Trophoblast cell (in vitro differentiated cells and primary cell): ENCODE results near the gene BCAT1.

ENCODE experiments used
- DNase-seq, 2 donors: peaks; one replicate each; pipeline ENCODE4 v3.0.0-alpha.2; 2016
- H2AFZ ChIP-seq: 2 replicates; pipeline ENCODE4 v1.6.1; 2013; ENCODE audit warnings: low read length, moderate library complexity, mild to moderate bottlenecking; ENCODE audit not compliant: insufficient read depth, poor library complexity
- H2AK5ac ChIP-seq: 2 replicates; pipeline ENCODE4 v1.6.1; 2013; ENCODE audit warnings: mild to moderate bottlenecking, low read length
- H2BK120ac ChIP-seq: 2 replicates; pipeline ENCODE4 v1.6.1; 2013; ENCODE audit warnings: low read length, mild to moderate bottlenecking, moderate library complexity; ENCODE audit not compliant: insufficient read depth, poor library complexity
- H2BK12ac ChIP-seq: 2 replicates; pipeline ENCODE4 v1.6.1; 2013; ENCODE audit warnings: mild to moderate bottlenecking, low read length, moderate library complexity
- H2BK5ac ChIP-seq: 2 replicates; pipeline ENCODE4 v1.6.1; 2013; ENCODE audit warnings: low read length, low read depth, moderate library complexity, mild to moderate bottlenecking; ENCODE audit not compliant: poor library complexity
- H3K14ac ChIP-seq: 2 replicates; pipeline ENCODE4 v1.6.1; 2013; ENCODE audit warnings: mild to moderate bottlenecking, low read length
- H3K18ac ChIP-seq: 2 replicates; pipeline ENCODE4 v1.6.1; 2013; ENCODE audit warnings: mild to moderate bottlenecking, low read length
- H3K23ac ChIP-seq: 2 replicates; pipeline ENCODE4 v1.6.1; 2013; ENCODE audit warnings: low read length
- H3K27ac ChIP-seq: 2 replicates; pipeline ENCODE4 v1.5.1; 2013; ENCODE audit warnings: low read depth, mild to moderate bottlenecking, inconsistent platforms, low read length, moderate library complexity
- H3K27me3 ChIP-seq: 2 replicates; pipeline ENCODE4 v1.6.1; 2013; ENCODE audit warnings: inconsistent platforms, mild to moderate bottlenecking, low read length, moderate library complexity; ENCODE audit not compliant: insufficient read depth
- H3K36me3 ChIP-seq, 2 experiments: 1 replicate in 1 of 2; 2 replicates in 1 of 2; pipeline ENCODE4 v1.6.1; 2013; ENCODE audit warnings: low read length in 2 of 2, mild to moderate bottlenecking in 2 of 2, moderate library complexity in 1 of 2; ENCODE audit not compliant: insufficient read depth in 2 of 2, control insufficient read depth in 1 of 2
- H3K4ac ChIP-seq: 2 replicates; pipeline ENCODE4 v1.6.1; 2013; ENCODE audit warnings: low read depth, mild to moderate bottlenecking, low read length, moderate library complexity
- H3K4me1 ChIP-seq, 2 experiments: 1 replicate in 1 of 2; 2 replicates in 1 of 2; pipeline ENCODE4 v1.6.1; 2013; ENCODE audit warnings: low read length in 2 of 2, mild to moderate bottlenecking in 2 of 2, moderate library complexity in 1 of 2; ENCODE audit not compliant: insufficient read depth in 2 of 2, control insufficient read depth in 1 of 2
- H3K4me2 ChIP-seq: 2 replicates; pipeline ENCODE4 v1.6.1; 2013; ENCODE audit warnings: inconsistent platforms, mild to moderate bottlenecking, low read length, moderate library complexity
- H3K4me3 ChIP-seq: 2 replicates; pipeline ENCODE4 v1.5.1; 2013; ENCODE audit warnings: mild to moderate bottlenecking, low read depth, low read length, inconsistent platforms
- H3K79me1 ChIP-seq: one replicate; pipeline ENCODE4 v1.6.1; 2013; ENCODE audit warnings: low read length
- H3K79me2 ChIP-seq: 2 replicates; pipeline ENCODE4 v1.6.1; 2013; ENCODE audit warnings: low read length, mild to moderate bottlenecking; ENCODE audit not compliant: control insufficient read depth, insufficient read depth, poor library complexity
- H3K9ac ChIP-seq: 2 replicates; pipeline ENCODE4 v1.6.1; 2013; ENCODE audit warnings: mild to moderate bottlenecking, low read length
- H3K9me3 ChIP-seq: 2 replicates; pipeline ENCODE4 v1.6.1; 2013; ENCODE audit warnings: low read depth, mild to moderate bottlenecking, control low read depth, inconsistent platforms, low read length; ENCODE audit not compliant: insufficient read depth
- H4K12ac ChIP-seq: 2 replicates; pipeline ENCODE4 v1.6.1; 2013; ENCODE audit warnings: low read depth, mild to moderate bottlenecking, low read length, moderate library complexity
- H4K8ac ChIP-seq: 2 replicates; pipeline ENCODE4 v1.6.1; 2013; ENCODE audit warnings: low read depth, mild to moderate bottlenecking, low read length, moderate library complexity
- H4K91ac ChIP-seq: one replicate; pipeline ENCODE4 v1.6.1; 2013; ENCODE audit warnings: low read depth, mild to moderate bottlenecking, low read length, moderate library complexity
- WGBS: extraction: QIAGEN DNeasy Blood & Tissue Kit; methylation state at CpG from one replicate; pipeline ENCODE4 v1.1.7; 2013; ENCODE audit warnings: missing lambda C conversion rate; ENCODE audit not compliant: insufficient read length, insufficient coverage; ENCODE audit errors: extremely low coverage; 5-methylcytosine and 5-hydroxymethylcytosine counted together

Gene BCAT1

DNA sequence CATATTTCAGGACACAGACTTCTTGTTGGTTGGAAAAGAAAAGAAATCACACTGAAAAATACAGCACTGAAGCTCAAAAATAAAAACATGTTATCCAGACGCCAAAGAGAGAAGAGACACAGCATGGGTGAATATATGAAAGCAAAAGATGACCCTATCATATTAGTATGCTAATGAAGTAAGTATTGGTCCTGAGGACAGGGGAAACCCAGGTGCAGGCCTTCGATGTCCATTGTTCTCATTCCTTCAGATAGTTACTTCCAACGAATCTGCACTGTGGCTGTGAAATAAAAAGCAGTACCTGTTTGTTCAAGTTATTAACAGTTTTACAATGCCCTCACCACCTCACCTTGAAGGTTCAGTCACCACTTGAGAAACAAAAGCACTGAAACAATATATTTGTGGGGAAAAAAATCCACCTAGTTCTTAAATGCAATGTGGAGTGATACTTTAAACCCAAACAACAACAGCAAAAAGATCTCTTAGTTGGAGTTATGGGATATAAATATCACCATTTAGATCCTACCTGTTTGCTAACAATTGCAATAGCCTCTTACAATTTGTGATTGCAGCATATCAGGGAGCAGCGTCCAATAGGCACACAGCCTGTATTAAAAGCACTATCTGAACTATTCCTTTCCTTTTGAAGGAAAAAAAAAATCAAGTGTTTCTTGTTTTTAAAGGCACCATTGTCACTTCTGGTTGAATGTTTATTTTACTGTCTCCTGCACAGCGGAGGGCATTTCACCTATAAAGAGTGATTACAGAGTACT is 188.1 kb downstream of the BCAT1 start:
- Histone ChIP-seq H3K4me2 (no peak overlapping the region), H2BK5ac (no peak overlapping the region), H2BK12ac (no peak overlapping the region), H3K9ac (no peak overlapping the region), H3K27me3 (no peaks in the 10 kb centered on the region), H3K36me3 (no peaks in the 10 kb centered on the region), H4K12ac (no peak overlapping the region), H3K79me2 (no peaks in the 10 kb centered on the region), H3K9me3 (no peaks in the 10 kb centered on the region), H3K23ac (no peak overlapping the region), H3K18ac (no peak overlapping the region), H3K79me1 (no peaks in the 10 kb centered on the region), H2AFZ (no peak overlapping the region), H4K91ac (no peak overlapping the region), H3K14ac (no peak overlapping the region), H3K4ac (no peak overlapping the region), H4K8ac (no peak overlapping the region), H3K27ac (no peak overlapping the region), H2BK120ac (no peak overlapping the region), H2AK5ac (no peak overlapping the region), H3K4me1 (no peaks in the 10 kb centered on the region), H3K4me3 (no peak overlapping the region)
- no CpG with 5 or more reads among the region's 5 CpGs for WGBS
- no peak for DNase-seq

DNA sequence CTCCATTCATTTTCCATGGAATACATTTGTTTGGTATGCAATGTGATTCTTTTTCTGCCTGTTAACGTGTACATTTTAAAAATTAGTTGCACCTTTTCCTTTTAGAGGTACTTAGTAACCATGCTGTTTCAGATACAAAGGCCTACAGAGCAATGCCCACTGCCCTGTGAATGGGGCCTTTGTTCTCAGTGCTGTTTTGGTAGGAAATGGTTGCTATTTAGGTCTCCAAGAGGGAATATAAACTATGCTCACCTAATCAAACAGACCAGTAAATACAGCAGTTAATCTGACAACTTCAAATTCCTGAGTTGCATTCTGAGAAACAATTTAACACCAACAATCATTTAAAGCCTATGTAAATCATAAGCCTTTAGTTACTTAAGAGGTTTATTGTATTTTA is 188.7 kb downstream of the BCAT1 start:
- Histone ChIP-seq H2AK5ac (no peak overlapping the region), H3K18ac (no peak overlapping the region), H2BK12ac (no peak overlapping the region), H3K36me3 (no peaks in the 10 kb centered on the region), H2BK120ac (no peak overlapping the region), H3K4me2 (no peak overlapping the region), H4K91ac (no peak overlapping the region), H3K14ac (no peak overlapping the region), H4K12ac (no peak overlapping the region), H3K9me3 (no peaks in the 10 kb centered on the region), H3K23ac (no peak overlapping the region), H3K27ac (no peak overlapping the region), H3K4me1 (no peaks in the 10 kb centered on the region), H2AFZ (no peak overlapping the region), H3K4me3 (no peak overlapping the region), H3K9ac (no peak overlapping the region), H2BK5ac (no peak overlapping the region), H3K4ac (no peak overlapping the region), H4K8ac (no peak overlapping the region), H3K79me1 (no peaks in the 10 kb centered on the region), H3K79me2 (no peaks in the 10 kb centered on the region), H3K27me3 (no peaks in the 10 kb centered on the region)
- no peak for DNase-seq
- no CpG with 5 or more reads among the region's 1 CpG for WGBS
